NB4 (cell line): ENCODE data around the gene ICAM1.
A peak's percentile ranks its signal among the peaks of the same experiment; 100 is the strongest.

Experiments used
- POLR2A ChIP-seq: IDR thresholded peaks from 2 replicates; pipeline ENCODE4 v1.6.1; 2011; ENCODE audit warnings: mild to moderate bottlenecking; ENCODE audit not compliant: insufficient read length; ENCODE audit errors: extremely low read depth
- TF ChIP-seq, protein P1 (sequence below): IDR thresholded peaks from one replicate; pipeline ENCODE4 v1.5.1; 2012; ENCODE audit warnings: low read depth, low read length
- TF ChIP-seq, protein P2 (sequence below): IDR thresholded peaks from 2 replicates; pipeline ENCODE4 v1.6.1; 2011; ENCODE audit warnings: low read depth, low read length

GRCh38 chr19:10260141-10260584 is 10.8 kb upstream of the ICAM1 start:
- TF ChIP-seq, protein P1, sequence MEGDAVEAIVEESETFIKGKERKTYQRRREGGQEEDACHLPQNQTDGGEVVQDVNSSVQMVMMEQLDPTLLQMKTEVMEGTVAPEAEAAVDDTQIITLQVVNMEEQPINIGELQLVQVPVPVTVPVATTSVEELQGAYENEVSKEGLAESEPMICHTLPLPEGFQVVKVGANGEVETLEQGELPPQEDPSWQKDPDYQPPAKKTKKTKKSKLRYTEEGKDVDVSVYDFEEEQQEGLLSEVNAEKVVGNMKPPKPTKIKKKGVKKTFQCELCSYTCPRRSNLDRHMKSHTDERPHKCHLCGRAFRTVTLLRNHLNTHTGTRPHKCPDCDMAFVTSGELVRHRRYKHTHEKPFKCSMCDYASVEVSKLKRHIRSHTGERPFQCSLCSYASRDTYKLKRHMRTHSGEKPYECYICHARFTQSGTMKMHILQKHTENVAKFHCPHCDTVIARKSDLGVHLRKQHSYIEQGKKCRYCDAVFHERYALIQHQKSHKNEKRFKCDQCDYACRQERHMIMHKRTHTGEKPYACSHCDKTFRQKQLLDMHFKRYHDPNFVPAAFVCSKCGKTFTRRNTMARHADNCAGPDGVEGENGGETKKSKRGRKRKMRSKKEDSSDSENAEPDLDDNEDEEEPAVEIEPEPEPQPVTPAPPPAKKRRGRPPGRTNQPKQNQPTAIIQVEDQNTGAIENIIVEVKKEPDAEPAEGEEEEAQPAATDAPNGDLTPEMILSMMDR: peak; percentile 0
- no peak for TF ChIP-seq POLR2A
- TF ChIP-seq, protein P2, sequence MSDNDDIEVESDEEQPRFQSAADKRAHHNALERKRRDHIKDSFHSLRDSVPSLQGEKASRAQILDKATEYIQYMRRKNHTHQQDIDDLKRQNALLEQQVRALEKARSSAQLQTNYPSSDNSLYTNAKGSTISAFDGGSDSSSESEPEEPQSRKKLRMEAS: no peak
